GM12873 (cell line): ENCODE data around the gene C4orf51.

Experiments used
- TF ChIP-seq, protein P1 (sequence below): IDR thresholded peaks from 2 replicates; pipeline ENCODE4 v1.5.1; 2012; ENCODE audit warnings: low read depth, mild to moderate bottlenecking, moderate library complexity, low read length, control low read depth; ENCODE audit not compliant: insufficient read depth; ENCODE audit errors: missing control alignments

The C4orf51 gene

GRCh38 chr4:145734576-145735346 is 54.8 kb downstream of the C4orf51 start:
- TF ChIP-seq, protein P1, sequence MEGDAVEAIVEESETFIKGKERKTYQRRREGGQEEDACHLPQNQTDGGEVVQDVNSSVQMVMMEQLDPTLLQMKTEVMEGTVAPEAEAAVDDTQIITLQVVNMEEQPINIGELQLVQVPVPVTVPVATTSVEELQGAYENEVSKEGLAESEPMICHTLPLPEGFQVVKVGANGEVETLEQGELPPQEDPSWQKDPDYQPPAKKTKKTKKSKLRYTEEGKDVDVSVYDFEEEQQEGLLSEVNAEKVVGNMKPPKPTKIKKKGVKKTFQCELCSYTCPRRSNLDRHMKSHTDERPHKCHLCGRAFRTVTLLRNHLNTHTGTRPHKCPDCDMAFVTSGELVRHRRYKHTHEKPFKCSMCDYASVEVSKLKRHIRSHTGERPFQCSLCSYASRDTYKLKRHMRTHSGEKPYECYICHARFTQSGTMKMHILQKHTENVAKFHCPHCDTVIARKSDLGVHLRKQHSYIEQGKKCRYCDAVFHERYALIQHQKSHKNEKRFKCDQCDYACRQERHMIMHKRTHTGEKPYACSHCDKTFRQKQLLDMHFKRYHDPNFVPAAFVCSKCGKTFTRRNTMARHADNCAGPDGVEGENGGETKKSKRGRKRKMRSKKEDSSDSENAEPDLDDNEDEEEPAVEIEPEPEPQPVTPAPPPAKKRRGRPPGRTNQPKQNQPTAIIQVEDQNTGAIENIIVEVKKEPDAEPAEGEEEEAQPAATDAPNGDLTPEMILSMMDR, result no peak

DNA sequence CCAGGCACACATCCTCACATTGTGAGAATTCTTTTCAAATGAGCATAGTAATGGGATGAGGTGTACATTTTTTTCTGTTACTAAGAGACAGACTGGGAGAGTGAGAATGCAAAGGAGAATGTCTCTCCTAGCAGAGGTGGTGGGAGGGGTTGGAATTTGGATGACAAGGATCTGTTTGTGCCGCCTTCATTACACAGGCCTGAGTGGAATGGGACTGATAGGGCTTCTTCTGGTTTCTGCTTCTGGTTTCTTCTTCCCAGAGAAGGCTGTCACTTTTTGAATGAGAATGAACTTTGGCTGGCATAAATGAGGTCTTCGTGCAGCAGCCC is 55.4 kb downstream of the C4orf51 start:
- TF ChIP-seq, protein P1, result no peak

GRCh38 chr4:145735827-145736226 is 55.9 kb downstream of the C4orf51 start:
- TF ChIP-seq, protein P1, result no peak

DNA sequence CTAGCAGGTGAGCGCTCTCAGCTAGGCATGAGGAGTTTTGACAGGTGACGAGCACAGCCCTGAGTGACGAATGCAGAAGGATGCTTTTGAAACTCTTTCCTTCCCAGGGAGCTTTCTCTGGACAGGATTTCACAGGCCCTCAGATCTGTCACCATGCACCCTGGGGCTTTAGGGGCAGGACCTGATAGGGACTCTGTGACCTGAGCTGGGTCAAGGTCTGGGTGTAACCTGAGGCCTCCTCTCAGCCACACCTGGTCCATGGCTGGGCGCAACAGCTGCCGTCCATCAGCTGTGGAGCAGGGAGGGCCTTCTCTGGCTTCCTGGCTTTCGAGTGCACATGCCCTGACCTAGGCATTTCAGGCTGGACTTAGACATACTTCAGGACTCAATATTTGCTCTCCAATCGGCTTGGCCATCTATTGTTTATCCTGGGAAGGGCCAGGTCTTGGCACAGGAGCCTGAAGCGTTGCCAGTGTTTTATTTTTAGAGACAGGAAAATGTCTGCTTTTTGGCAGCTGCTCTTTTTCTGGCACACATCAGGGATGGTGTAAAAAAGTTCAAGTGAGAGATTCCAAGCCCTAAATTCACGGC is 56.4 kb downstream of the C4orf51 start:
- TF ChIP-seq, protein P1, result no peak

DNA sequence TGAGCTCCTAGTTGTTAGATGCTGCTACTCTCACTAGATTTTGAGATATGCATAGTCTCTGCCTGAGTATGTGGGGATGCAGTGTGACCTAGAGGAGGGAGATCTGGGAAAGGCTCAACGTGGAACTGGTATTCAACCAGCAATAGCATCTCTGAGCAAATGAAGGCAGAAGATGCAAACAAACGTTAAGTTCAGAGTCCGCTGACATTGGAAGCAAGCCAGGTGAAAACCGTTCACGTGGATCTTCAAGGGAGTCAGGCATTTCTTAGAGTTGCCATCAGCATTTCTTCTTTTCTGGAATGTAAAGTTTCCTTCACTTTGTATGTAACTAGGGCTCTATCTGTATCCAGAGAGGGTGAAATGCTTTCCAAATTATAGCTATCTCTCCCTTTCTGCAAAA is 59.9 kb downstream of the C4orf51 start:
- TF ChIP-seq, protein P1, result no peak

- TF ChIP-seq, protein P1, result no peak
Observed at GRCh38 chr4:145740806-145741205, 60.9 kb downstream of the C4orf51 start.

GRCh38 chr4:145743641-145744040 is 63.7 kb downstream of the C4orf51 start:
- TF ChIP-seq, protein P1, result no peak
